HG03135 (cell line): ENCODE measurements around the gene MUC4.
"Not testable (repeated sequence)": the region's sequence is repeated elsewhere in the genome, so short reads cannot be mapped to it uniquely, and the experiment has no call there.

ENCODE experiments used
- ATAC-seq: cut with Tn5 transposase; IDR thresholded peaks from one replicate; pipeline ENCODE4 v1.9.1; 2021; ENCODE audit warnings: mild to moderate bottlenecking, moderate library complexity; ENCODE audit not compliant: unreplicated experiment

MUC4 gene

GRCh38 chr3:195788711-195789581, 22.8 kb downstream of the MUC4 start:
- no peak for ATAC-seq

DNA sequence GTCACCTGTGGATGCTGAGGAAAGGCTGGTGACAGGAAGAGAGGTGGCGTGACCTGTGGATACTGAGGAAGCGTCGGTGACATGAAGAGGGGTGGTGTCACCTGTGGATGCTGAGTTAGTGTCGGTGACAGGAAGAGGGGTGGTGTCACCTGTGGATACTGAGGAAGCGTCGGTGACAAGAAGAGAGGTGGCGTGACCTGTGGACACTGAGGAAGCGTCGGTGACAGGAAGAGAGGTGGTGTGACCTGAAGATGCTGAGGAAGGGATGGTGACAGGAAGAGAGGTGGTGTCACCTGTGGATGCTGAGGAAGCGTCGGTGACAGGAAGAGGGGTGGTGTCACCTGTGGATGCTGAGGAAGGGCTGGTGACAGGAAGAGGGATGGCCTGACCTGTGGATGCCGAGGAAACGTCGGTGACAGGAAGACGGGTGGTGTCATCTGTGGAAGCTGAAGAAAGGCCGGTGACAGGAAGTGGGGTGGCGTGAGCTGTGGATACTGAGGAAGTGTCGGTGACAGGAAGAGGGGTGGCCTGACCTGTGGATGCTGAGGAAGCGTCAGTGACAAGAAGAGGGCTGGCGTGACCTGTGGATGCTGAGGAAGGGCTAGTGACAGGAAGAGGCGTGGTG, 25.8 kb downstream of the MUC4 start:
- not testable (repeated sequence) for ATAC-seq

DNA sequence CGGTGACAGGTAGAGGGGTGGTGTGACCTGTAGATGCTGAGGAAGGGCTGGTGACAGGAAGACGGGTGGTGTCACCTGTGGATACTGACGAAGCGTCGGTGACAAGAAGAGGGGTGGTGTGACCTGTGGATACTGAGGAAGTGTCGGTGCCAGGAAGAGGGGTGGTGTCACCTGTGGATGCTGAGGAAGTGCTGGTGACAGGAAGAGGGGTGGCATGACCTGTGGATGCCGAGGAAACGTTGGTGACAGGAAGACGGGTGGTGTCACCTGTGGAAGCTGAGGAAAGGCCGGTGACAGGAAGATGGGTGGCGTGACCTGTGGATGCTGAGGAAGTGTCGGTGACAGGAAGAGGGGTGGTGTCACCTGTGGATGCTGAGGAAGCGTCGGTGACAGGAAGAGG, 27.7 kb downstream of the MUC4 start:
- ATAC-seq: not testable (repeated sequence)

GRCh38 chr3:195781236-195781635, 30.5 kb downstream of the MUC4 start:
- not testable (repeated sequence) for ATAC-seq

- no peak for ATAC-seq
These were observed 33.8 kb downstream of the MUC4 start for GRCh38 chr3:195777975-195778374.

DNA sequence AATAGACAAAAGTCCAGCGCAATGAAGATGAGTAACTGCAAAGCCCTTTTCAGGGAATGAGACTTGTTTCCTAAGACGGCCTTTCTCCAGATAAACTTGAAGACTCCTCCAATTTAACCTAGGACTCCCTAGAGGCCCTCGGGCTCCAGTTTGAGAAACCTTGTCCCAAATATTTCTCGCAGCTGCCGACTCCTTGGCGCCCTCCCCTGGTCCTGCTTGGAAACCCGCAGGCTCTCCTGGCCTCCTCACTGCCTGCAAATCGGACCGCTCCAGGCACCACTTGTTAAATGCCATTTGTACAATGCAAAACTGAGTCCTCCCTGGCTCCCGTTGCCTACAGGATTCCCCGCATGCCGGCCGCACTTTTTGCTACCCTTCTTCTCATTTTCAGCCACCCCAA, 36.8 kb downstream of the MUC4 start:
- no peak for ATAC-seq

DNA sequence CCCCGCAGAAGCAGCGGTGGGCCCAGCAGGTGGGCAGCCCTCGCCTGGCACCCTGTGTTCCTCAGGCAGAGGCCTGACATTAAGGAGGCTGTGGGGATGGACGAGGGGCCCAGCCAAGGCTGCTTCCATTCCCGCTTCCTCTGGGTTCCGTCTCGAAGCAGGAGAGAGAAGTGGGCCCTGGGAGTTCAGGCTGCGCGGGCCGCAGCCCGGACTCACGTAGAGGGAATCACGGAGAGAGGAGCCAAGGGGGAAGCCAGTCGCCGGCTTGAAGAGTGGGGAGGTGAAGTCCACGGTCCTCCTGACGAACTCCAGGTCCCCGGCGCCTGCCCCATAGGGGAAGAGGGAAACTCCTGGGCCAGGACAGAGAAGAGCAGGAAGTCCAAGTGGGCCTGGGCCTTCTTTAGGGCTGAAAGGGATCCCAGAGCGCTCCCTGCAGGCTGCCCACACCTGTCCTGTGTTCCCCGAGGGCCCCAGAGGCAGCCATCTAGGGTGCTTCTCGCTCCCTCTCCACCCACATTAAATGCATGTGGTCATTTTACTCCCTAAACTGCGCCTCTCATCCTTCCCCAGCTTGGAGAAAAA, 37.7 kb downstream of the MUC4 start:
- no peak for ATAC-seq

DNA sequence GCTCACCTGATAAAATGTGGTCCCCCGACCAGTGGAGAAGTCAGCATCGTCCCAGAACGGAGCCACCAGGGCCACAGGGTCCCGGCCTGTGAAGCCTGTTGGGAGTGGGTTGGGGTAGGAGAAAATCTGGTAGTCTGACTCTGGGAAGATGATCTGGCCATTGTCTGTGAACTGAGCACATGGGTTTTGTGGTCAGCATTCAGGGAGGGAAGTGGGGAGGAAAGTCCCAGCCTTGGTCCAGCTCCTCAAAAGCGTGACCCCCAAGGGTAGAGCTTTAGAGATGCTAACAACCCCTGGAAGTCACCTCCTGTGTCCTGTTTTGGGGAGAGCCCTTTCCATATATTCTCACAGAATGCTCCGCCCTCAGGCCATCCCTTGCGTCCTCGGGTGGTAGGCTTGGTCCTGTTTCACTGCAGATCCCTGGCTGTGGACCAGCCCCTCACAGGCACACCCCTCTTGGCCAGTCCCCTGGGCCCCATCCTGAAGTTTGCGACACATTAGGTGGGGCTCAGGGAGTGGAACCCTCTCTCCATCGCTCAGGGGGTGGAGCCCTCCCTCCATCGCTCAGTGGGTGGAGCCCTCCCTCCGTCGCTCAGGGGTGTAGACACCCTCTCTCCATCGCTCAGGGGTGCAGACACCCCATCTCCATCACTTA, 40.0 kb downstream of the MUC4 start:
- ATAC-seq: no peak

- ATAC-seq: not testable (repeated sequence)
These were observed 40.7 kb downstream of the MUC4 start for GRCh38 chr3:195770841-195771645.

- no peak for ATAC-seq
These were observed 41.5 kb downstream of the MUC4 start for GRCh38 chr3:195770081-195770840.

- ATAC-seq: no peak
These were observed 42.2 kb downstream of the MUC4 start for GRCh38 chr3:195769551-195769950.

- ATAC-seq: no peak
These were observed 42.9 kb downstream of the MUC4 start for GRCh38 chr3:195768831-195769303.

- ATAC-seq: no peak
These were observed 43.3 kb downstream of the MUC4 start for GRCh38 chr3:195768414-195768813.

- ATAC-seq: no peak
These were observed 43.9 kb downstream of the MUC4 start for GRCh38 chr3:195767792-195768191.

DNA sequence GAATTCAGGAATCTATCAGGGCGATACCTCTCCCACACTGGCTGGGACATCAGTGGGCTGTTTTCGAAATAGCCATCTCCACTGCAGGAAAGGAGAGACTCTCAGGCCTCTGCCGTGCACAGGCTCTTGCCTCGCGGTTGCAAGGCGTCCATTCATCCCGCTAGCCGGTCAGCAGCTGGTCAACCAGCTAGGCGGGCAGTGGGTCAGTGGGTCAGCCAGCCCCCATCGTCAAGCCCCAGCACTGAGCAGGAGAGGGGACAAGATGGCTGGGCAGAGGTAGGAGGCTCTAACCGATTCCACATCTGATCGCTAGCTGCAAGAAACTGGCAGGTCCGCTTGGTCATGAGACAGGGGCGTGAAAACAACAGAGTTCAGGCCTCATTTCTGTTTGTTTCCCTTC, 45.1 kb downstream of the MUC4 start:
- no peak for ATAC-seq

DNA sequence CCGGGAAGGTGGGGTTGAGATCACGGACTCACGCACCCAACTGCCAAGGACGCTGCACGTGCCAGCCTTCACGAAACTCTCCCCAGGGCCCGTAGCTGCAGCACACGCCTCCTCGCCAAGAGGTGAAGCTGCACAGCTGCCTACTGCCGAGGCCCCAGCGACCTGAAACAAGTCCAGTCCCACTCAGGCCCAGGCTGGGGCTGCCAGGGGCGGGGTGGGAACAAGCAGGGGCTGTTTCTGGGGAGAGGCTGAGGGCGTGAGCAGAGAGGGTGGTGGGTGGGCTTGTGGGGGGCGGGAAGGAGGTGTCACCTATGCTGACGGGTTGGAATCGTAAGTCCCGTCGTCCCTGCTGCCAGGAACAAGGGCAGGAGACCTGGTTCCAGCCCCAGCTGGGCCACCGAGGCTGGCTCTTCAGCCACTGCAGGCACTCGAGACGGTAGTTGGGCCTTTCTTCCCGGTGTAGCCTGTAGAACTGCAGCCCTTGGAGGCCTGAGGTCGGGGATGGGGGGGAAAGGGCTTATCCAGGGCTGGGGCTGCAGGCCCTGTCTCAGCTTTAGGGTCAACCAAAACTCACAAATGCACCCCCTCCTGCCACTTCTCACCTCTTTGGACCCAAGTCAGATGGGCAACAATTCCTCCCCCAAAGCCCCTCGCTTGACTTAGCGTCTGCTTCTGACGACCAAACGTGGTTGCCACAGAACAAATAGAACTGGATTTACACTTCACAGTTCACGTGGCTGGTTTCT, 46.6 kb downstream of the MUC4 start:
- no peak for ATAC-seq

GRCh38 chr3:195763843-195764825, 47.6 kb downstream of the MUC4 start:
- no peak for ATAC-seq
